GM18907 (cell line): ENCODE data around the gene PXMP4.
"Not testable (repeated sequence)": the region's sequence is repeated elsewhere in the genome, so short reads cannot be mapped to it uniquely, and the experiment has no call there.

Experiments used
- ATAC-seq: cut with Tn5 transposase; IDR thresholded peaks from one replicate; pipeline ENCODE4 v1.9.1; 2021; ENCODE audit warnings: mild to moderate bottlenecking, moderate library complexity; ENCODE audit not compliant: unreplicated experiment

The PXMP4 gene, protein sequence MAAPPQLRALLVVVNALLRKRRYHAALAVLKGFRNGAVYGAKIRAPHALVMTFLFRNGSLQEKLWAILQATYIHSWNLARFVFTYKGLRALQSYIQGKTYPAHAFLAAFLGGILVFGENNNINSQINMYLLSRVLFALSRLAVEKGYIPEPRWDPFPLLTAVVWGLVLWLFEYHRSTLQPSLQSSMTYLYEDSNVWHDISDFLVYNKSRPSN

GRCh38 chr20:33719989-33720709 is at the start of gene PXMP4:
Gene PXMP4, minus strand, starts transcription at chr20:33720310. Its CDS starts 103 bp downstream, at chr20:33720207.
- ATAC-seq, result peak; percentile 92

DNA sequence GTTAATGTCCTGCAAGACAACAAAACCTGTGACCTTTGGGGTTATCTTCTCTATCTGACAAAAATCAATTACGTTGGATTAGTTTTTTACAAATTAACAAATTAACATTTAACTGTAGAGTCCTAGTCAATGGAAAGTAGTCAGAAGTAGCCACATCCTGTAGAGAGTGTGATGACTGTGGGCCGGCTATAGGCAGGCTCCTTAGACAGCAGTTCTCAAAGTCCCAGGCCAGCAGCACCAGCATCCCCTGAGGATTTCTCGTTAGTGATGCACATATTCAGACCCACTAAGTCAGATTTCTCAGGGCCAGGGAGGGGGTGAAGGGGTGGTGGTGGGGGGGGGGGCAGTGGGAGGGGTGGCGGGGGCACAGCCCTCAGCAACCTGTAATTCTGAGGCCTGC is 48.9 kb upstream of the PXMP4 start:
- peak; percentile 34 for ATAC-seq

- no peak for ATAC-seq
Observed at GRCh38 chr20:33767777-33768138, 47.6 kb upstream of the PXMP4 start.

GRCh38 chr20:33766686-33767085 is 46.6 kb upstream of the PXMP4 start:
- ATAC-seq, result no peak

DNA sequence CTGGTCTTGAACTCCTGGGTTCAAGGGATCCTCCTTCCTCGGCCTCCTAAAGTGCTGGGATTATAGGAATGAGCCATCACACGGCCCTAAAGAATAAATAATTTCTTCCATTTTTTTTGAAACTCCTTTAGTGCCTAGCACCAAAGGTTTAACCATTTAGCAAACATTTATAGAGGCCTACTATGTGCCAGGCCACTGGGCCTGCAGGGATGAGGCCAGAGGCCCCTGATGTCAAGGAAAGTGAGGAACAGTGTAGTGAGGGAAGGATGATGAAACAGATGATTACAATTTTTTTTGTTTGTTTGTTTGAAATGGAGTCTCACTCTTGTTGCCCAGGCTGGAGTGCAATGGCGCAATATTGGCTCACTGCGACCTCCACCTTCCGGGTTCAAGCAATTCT is 45.5 kb upstream of the PXMP4 start:
- no peak for ATAC-seq

DNA sequence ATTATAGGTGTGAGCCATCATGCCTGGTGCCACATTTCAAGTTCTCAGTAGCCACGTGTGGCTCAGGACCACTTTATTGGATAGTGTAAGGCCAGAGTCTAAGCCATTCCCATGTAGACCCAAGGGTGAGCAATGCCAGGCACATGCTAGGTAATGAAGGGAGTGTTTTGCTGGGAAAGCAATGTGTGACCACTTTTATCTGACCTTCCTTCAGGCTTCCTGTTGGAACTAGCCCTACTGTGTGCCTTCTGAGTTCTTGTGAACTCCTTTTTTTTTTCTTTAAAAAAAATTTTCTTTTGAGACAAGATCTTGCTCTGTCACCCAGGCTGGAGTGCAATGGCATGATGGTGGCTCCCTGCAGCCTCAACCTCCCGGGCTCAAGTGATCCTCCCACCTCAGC is 45.0 kb upstream of the PXMP4 start:
- ATAC-seq, result no peak

DNA sequence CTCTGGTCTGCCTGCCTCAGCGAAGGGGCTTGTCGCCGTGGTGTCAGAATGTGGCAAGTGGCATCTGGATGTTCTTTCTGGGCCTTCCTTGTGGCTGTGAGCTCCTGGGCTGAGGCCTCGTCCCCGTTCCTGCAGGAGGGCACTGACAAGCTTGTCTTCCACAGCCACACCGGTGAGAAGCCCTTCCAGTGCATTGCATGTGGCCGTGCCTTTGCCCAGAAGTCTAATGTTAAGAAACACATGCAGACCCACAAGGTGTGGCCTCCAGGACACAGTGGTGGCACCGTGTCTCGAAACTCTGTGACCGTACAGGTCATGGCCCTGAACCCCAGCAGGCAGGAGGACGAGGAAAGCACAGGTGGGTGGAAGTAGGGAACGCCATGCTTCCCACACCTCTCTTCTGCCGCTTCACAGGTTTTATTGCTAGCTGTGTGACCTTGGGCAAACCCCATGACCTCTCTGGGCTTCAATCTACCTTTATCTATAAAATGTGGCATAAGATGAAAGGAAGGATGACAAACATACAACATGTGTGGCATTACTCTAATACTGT is 41.7 kb upstream of the PXMP4 start:
- ATAC-seq, result no peak

DNA sequence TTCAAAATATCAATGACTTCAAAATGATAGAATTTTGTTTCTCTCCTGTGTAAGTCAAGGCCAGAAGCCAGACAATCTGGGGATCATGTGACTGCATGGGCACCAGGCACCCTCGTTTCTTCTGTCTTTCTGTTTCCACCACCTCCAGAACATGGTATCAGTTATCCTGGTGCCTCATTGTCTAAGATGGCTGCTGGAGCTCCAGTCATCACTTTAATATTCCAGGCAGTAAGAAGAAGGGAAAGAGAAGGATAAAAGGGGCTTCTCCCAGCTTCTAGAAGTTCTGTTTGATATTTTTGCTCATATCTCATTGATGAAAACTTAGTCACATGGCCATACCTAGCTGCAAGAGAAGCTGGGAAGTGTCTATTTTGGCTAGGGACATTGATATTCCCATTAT is 37.3 kb upstream of the PXMP4 start:
- no peak for ATAC-seq

GRCh38 chr20:33757046-33757445 is 36.9 kb upstream of the PXMP4 start:
- no peak for ATAC-seq

DNA sequence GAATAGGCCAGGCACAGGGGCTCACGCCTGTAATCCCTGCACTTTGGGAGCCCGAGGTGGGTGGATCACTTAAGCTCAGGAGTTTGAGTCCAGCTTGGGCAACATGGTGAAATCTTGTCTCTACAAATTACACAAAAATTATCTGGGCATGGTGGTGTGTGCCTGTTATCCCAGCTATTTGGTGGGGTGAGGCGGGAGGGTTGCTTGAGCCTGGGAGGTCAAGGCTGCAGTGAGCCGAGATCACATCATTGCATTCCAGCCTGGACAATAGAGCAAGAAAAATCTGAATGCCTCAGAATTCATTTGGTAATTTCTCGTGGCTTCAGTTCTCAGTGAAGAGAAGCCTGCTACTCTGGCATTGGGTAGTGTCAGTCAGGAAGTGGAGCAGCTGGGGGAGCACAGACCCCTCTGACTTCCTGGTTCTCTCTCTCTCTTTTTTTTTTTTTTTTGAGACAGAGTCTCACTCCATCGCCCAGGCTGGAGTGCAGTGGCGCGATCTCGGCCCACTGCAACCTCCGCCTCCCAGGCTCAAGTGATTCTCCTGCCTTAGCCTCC is 35.9 kb upstream of the PXMP4 start:
- ATAC-seq, result not testable (repeated sequence)

DNA sequence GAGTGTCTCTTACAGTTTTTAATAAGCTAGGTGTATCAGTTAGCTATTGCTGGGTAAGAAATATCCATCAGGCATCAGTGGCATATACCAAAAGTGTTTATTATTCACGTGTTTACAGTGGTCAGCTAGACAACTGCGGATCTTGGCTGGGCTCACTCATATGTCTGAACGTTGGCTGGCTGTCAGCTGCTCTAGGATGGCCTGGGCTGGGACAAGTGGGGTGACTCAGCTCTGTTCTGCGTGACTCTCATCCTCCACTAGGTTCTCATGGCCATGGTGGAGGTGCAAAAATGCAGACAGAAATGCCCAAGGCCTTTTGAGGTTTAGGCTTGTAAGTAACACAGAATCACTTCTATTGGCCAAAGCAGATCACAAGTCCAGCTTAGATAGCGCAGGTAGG is 33.7 kb upstream of the PXMP4 start:
- no peak for ATAC-seq

GRCh38 chr20:33753143-33753542 is 33.0 kb upstream of the PXMP4 start:
- ATAC-seq, result no peak

DNA sequence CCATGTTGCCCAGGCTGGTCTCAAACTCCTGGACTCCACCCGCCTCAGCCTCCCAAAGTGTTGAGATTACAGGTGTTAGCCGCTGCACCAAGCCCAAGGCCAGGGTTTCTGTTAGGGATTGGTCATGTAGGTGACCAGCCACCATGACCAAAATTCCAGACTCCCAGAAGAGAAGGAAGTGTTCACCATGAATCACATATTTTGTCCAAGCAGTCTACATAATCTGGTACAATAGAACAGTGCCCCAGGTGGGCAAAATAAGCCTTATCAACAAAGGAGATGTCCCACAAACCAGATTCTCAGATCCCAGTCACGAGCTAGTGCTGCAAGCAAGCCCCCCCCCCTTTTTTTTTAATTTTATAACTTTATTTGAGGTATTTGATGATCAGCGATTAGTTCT is 31.7 kb upstream of the PXMP4 start:
- no peak for ATAC-seq

DNA sequence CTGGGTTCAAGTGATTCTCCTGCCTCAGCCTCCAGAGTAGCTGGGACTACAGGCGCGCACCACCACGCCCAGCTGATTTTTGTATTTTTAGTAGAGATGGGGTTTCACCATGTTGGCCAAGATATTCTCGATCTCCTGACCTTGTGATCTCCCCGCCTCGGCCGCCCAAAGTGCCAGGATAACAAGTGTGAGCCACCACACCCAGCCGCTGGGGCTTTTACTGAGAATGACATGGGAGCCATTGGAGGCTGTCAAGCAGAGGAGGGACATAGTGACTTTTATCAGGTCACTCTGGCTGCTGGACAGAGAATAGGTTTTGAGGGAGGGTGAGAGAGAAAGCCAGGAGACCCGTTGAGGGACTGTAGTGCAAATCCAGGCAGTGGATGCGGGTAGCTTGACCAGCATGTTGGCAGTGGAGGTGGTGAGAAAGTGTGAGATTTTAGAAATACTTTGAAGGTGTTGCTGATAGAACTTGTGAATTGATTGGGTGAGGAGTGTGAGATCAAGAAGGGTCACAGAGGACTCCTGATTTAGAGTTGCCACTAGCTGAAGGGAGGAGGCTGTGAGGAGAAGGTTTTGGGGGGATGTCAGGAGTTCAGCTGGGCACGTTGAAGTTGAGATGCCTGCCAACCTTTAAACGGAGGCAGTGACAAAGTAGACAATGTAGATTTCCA is 26.4 kb upstream of the PXMP4 start:
- no peak for ATAC-seq

DNA sequence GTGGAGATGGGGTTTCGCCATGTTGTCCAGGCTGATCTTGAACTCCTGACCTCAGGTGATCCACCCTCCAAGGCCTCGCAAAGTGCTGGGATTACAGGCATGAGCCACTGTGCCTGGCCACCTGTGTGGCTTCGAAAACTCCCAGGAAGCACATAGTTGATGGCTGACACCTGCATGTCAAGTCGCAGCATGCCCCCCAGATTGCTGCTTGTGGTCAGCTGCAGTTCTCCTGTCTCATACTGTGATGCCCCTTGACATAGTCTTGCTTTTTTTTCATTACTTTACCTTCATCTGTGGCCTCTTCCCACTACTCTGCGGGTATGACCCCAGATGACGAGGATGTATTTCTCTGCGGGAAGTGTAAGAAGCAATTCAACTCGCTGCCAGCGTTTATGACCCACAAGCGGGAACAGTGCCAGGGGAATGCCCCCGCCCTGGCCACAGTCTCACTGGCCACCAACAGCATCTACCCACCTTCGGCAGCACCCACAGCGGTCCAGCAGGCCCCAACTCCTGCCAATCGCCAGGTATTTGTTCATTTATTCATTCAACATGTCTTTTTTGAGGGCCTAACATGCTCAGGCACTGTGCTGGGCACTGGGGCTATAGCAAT is 24.8 kb upstream of the PXMP4 start:
- ATAC-seq, result no peak

DNA sequence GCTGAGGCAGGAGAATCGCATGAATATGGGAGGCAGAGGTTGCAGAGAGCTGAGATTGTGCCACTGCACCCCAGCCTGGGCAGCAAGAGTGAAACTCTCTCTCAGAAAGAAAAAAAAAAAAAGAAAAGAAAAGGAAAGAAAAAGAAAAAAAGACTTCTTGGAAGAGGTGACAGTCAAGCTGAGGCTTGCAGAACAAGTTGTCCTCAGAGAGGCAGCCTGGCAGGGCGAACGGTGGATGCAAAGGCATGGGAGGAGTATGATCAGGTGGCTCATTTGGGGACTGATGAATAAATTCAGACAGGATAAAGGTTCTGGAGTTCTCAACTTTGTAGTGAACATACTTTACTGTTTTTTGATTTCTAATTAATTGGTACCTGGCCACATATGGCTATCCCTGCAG is 24.1 kb upstream of the PXMP4 start:
- ATAC-seq, result no peak

DNA sequence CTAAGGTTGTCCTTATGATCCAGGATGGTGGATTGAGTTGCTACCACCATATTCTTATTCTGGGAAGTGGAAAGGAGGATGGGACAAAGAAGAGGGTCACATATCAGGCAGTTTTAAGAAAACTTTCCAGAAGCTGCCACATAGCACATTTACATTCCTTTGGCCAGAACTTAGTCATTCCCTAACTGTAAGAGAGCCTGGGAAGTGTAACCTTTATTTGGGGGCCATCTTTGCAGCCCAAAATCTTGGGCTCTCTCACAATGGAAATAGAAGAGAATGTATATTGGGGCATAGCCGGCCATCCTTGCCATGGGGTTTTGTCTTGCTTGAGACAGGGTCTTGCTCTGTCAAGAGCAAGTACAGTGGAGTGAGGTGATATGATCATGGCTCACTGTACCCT is 20.1 kb upstream of the PXMP4 start:
- ATAC-seq, result no peak

GRCh38 chr20:33739493-33739892 is 19.4 kb upstream of the PXMP4 start:
- ATAC-seq, result no peak

DNA sequence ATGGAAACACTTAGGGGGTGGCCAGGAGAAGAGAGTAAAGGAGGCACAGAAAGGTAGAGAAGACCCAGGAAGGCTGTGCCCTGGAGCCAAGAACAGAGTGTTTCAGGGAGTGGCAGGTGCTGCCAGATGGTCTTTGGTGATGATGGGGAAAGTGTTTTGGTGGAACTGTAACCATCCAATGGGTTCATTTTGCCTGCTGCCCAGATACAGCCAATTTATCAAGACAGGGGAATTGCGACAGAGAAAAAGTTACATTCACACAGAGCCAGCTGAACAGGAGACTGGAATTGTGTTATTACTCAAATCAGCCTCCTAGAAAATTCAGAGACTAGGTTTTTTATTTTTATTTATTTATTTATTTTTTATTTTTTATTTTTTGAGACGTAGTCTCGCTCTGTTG is 16.9 kb upstream of the PXMP4 start:
- no peak for ATAC-seq

DNA sequence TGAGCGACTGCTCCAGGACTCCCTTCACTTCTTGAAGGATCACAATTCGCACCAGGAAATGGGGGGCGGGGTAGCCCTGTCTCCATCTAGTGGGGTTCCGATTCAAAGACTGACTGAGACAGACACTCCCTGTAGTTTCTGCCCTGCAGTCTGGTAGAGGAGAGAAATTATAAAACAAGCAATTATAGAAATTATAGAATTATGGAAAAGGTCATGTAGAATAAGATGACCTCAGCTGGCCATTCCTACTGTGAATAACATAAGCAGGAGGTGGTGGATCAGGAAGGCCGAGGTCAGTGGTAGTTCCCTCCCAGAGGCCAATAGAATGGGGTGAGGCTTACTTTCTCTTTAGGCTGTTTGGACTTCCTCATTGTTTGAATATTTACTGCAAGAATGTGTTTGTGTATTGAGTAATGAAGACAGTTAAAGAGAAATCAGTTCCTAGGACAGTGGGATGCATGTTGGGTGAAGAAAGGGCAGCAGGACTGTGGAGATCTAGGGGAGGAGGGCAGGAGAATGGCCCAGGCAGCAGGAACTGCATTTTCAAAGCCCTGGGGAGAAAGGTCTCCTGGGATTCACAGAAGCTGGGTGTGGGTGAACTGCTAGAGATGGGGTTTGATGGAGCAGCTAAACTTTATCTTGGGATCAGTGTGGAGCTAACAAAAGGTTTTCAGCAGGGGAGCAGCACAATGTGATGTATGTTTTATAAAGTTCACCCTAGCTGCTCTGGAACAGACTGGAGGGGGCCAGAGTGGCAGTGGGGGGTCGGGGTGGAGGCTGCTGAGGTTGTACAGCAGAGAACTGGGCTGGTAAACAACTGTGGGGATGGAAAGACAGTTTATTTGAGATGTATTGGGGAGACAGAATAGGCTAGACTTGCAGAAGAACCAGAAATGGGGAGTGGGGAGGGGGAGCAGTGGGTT is 13.8 kb upstream of the PXMP4 start:
- no peak for ATAC-seq
